K562 (cell line): ENCODE data around the gene G6PC2. TPM values are rescaled to one million over a fixed set of nuclear protein-coding genes. Genes with fewer than 3 reads are reported as not detected.

ENCODE experiments used
- ARHGAP35 ChIP-seq: fragments of 450-650 bp; IDR thresholded peaks from 2 replicates; pipeline ENCODE4 v1.6.1; 2018; ENCODE audit not compliant: partially characterized antibody
- ASH1L ChIP-seq: fragments of 450-650 bp; IDR thresholded peaks from 2 replicates; pipeline ENCODE4 v1.6.1; 2018; ENCODE audit warnings: borderline replicate concordance, mild to moderate bottlenecking, low read depth; ENCODE audit not compliant: partially characterized antibody
- CBFA2T3 ChIP-seq: fragments of 450-650 bp; IDR thresholded peaks from 2 replicates; pipeline ENCODE4 v1.6.1; 2017
- CREB3L1 ChIP-seq: fragments of 450-650 bp; IDR thresholded peaks from 2 replicates; pipeline ENCODE4 v1.6.1; 2014; ENCODE audit warnings: low read depth, mild to moderate bottlenecking, moderate library complexity, borderline replicate concordance
- E2F5 ChIP-seq: sonication (generic); formaldehyde crosslinking; IDR thresholded peaks from 2 replicates; pipeline ENCODE4 v1.8.0; 2022; ENCODE audit warnings: mild to moderate bottlenecking, missing genetic modification reagents
- ELF1 ChIP-seq: fragments of 200-800 bp; sonication (Bioruptor generic); IDR thresholded peaks from 2 replicates; pipeline ENCODE4 v1.6.1; 2016; ENCODE audit warnings: missing genetic modification characterization, missing compliant biosample characterization
- GATA2 ChIP-seq: sonication (generic); formaldehyde crosslinking; IDR thresholded peaks from 2 replicates; pipeline ENCODE4 v1.4.0; 2020; ENCODE audit warnings: mild to moderate bottlenecking, missing genetic modification reagents
- HDAC2 ChIP-seq: fragments of 450-650 bp; IDR thresholded peaks from 2 replicates; pipeline ENCODE4 v1.6.1; 2016; ENCODE audit warnings: mild to moderate bottlenecking
- HNRNPL ChIP-seq: fragments of 200-400 bp; formaldehyde crosslinking; IDR thresholded peaks from 2 replicates; pipeline ENCODE4 v1.6.1; 2017; ENCODE audit warnings: low read depth, mild to moderate bottlenecking, low read length
- MAFK ChIP-seq: IDR thresholded peaks from 2 replicates; pipeline ENCODE4 v1.6.1; 2011; ENCODE audit warnings: low read length, improper control_type of control experiment
- MCM2 ChIP-seq: fragments of 450-650 bp; IDR thresholded peaks from 2 replicates; pipeline ENCODE4 v1.6.1; 2017; ENCODE audit warnings: low read depth, mild to moderate bottlenecking
- NCOA4 ChIP-seq: fragments of 450-650 bp; IDR thresholded peaks from 2 replicates; pipeline ENCODE4 v1.6.1; 2018; ENCODE audit warnings: mild to moderate bottlenecking; ENCODE audit not compliant: partially characterized antibody
- NFE2L1 ChIP-seq: fragments of 450-650 bp; IDR thresholded peaks from 2 replicates; pipeline ENCODE4 v1.6.1; 2016; ENCODE audit warnings: missing genetic modification characterization, low read depth, mild to moderate bottlenecking, missing compliant biosample characterization, moderate library complexity, borderline replicate concordance
- NR3C1 ChIP-seq: sonication (generic); formaldehyde crosslinking; IDR thresholded peaks from 2 replicates; pipeline ENCODE4 v1.8.1; 2022; ENCODE audit warnings: missing genetic modification reagents
- NRF1 ChIP-seq, 2 experiments: fragments of 450-650 bp; IDR thresholded peaks in 1 of 2; conservative IDR thresholded peaks in 1 of 2; 2 replicates each; pipeline ENCODE4 v1.6.1; 2014; ENCODE audit warnings: mild to moderate bottlenecking in 2 of 2
- PTRF ChIP-seq: fragments of 450-650 bp; IDR thresholded peaks from 2 replicates; pipeline ENCODE4 v1.6.1; 2016; ENCODE audit warnings: mild to moderate bottlenecking, missing genetic modification characterization, missing compliant biosample characterization
- PTTG1 ChIP-seq: fragments of 450-650 bp; IDR thresholded peaks from 2 replicates; pipeline ENCODE4 v1.6.1; 2016; ENCODE audit warnings: low read depth, mild to moderate bottlenecking, missing genetic modification characterization, missing compliant biosample characterization
- RCOR1 ChIP-seq, 2 experiments: IDR thresholded peaks; 2 replicates each; pipeline ENCODE4 v1.6.1; 2012; ENCODE audit warnings: low read depth in 2 of 2, low read length in 2 of 2, borderline replicate concordance in 1 of 2, improper control_type of control experiment in 1 of 2
- SAFB ChIP-seq: fragments of 200-400 bp; formaldehyde crosslinking; IDR thresholded peaks from 2 replicates; pipeline ENCODE4 v1.6.1; 2017; ENCODE audit warnings: low read depth, low read length, borderline replicate concordance
- SAFB2 ChIP-seq: fragments of 200-400 bp; formaldehyde crosslinking; IDR thresholded peaks from 2 replicates; pipeline ENCODE4 v1.6.1; 2018; ENCODE audit warnings: borderline replicate concordance, low read length, low read depth, moderate library complexity; ENCODE audit not compliant: severe bottlenecking
- SETDB1 ChIP-seq: IDR thresholded peaks from one replicate; pipeline ENCODE4 v1.6.1; 2012; ENCODE audit warnings: low read length, control low read depth, inconsistent platforms
- SRSF1 ChIP-seq: fragments of 200-400 bp; formaldehyde crosslinking; IDR thresholded peaks from 2 replicates; pipeline ENCODE4 v1.6.1; 2017; ENCODE audit warnings: mild to moderate bottlenecking, low read depth, low read length, moderate library complexity
- STAT5A ChIP-seq: IDR thresholded peaks from 2 replicates; pipeline ENCODE4 v1.6.1; 2012; ENCODE audit warnings: low read length, inconsistent platforms, borderline replicate concordance
- ZKSCAN1 ChIP-seq: fragments of 150-350 bp; IDR thresholded peaks from 2 replicates; pipeline ENCODE4 v1.6.1; 2016; ENCODE audit warnings: low read depth, low read length
- ZNF324 ChIP-seq: fragments of 250-450 bp; sonication (Bioruptor Pico); IDR thresholded peaks from 2 replicates; pipeline ENCODE4 v1.4.0; 2020; ENCODE audit warnings: mild to moderate bottlenecking
- ZNF41 ChIP-seq: fragments of 250-450 bp; sonication (Bioruptor Pico); conservative IDR thresholded peaks from 2 replicates; pipeline ENCODE4 v1.4.0; 2020; ENCODE audit warnings: mild to moderate bottlenecking
- polyA plus RNA-seq, 8 experiments: library from polyadenylated mRNA; depleted of rRNA in 4 of 8; stranded (reverse) in 5 of 8; unstranded in 3 of 8; fragments of >200 nt; fragmentation: Nextera tagmentation in 2 of 8; fragmentation: Illumina TruSeq in 1 of 8; extraction: Ambion mirVana in 2 of 8; extraction: Trizol in 1 of 8; gene quantifications; 2 replicates each; pipeline versions ENCODE4 v1.2.1 to v1.2.3, GENCODE V29; 2011 to 2014; ENCODE audit warnings: inconsistent platforms in 1 of 8, missing spikeins in 1 of 8
- total RNA-seq, 7 experiments: library from RNA; depleted of rRNA in 6 of 7; stranded (reverse); fragments of >200 nt in 6 of 7; fragmentation: Illumina TruSeq in 2 of 7; extraction: Trizol in 2 of 7; gene quantifications; 2 replicates each; pipeline versions ENCODE4 v1.2.1 to v1.2.3, GENCODE V29; 2011 to 2021; ENCODE audit warnings: low replicate concordance in 1 of 7

Gene G6PC2
- total and polyA plus RNA-seq, 9 of the 15 experiments (the other 6 are each of a cell fraction or from before 2014, with no cell fraction given) = 0.03 to 0.15 TPM; not detected in 7

GRCh38 chr2:168935810-168936581, 34.9 kb downstream of the G6PC2 start (continued):
- peak; percentile 81; the same call in 1 of the 2 replicates for TF ChIP-seq ZKSCAN1
- TF ChIP-seq SETDB1 = no peak
- TF ChIP-seq ARHGAP35 = no peak
- peak; percentile 66; the same call in 1 of the 2 replicates for TF ChIP-seq E2F5 (CRISPR knock-in tag)
- TF ChIP-seq HDAC2 = peak; percentile 98
- no peak for TF ChIP-seq MCM2
- no peak; the same call in 1 of the 2 replicates for TF ChIP-seq NFE2L1
- peak; percentile 44; the same call in 1 of the 2 replicates for TF ChIP-seq ZNF324 (CRISPR knock-in tag)
- TF ChIP-seq RCOR1 (IDR thresholded peaks at IDR 0.05; ENCODE audit: borderline replicate concordance in 1 of 2, low read depth in 2 of 2, low read length in 2 of 2) = peak; percentile 96 to 99
- peak; percentile 51 to 54 for TF ChIP-seq NRF1 (conservative IDR thresholded peaks at IDR 0.05 in 1 of 2, IDR thresholded peaks at IDR 0.05 in 1 of 2)
- peak; percentile 60 for TF ChIP-seq MAFK
- TF ChIP-seq ELF1 = peak; percentile 63; the same call in 1 of the 2 replicates
- TF ChIP-seq SAFB = no peak
- no peak for TF ChIP-seq SAFB2
- no peak for TF ChIP-seq PTRF (tag)
- peak; percentile 100 for TF ChIP-seq GATA2
- TF ChIP-seq STAT5A = peak; percentile 96
- no peak for TF ChIP-seq SRSF1
- peak; percentile 54; the same call in 1 of the 2 replicates for TF ChIP-seq CREB3L1
- TF ChIP-seq NR3C1 (CRISPR knock-in tag) = no peak
- no peak for TF ChIP-seq HNRNPL
- TF ChIP-seq NCOA4 = no peak
- no peak for TF ChIP-seq ASH1L
- TF ChIP-seq PTTG1 (tag) = peak; percentile 54; the same call in 1 of the 2 replicates
- peak; percentile 76 for TF ChIP-seq ZNF41 (CRISPR knock-in tag)
- peak; percentile 99 for TF ChIP-seq CBFA2T3
